ENCODE results near the gene BLNK.

Gene BLNK

GRCh38 chr10:96259150-96259549 lies 12.2 kb downstream of the BLNK start:
- no peaks in the 10 kb centered on the region for H3K27me3 ChIP-seq (ENCODE audit: insufficient read depth, low read length, poor library complexity)
- no peak overlapping the region for H3K4me3 ChIP-seq (ENCODE audit: low read depth in 1 of 2, low read length in 2 of 2)
- H3K9me3 ChIP-seq (ENCODE audit: insufficient read depth, low read length, severe bottlenecking): no peaks in the 10 kb centered on the region
- no peak overlapping the region for H3K4me2 ChIP-seq (ENCODE audit: insufficient read depth, low read length)
- ATAC-seq (ENCODE audit: insufficient read depth, low read depth): no peak
- no peaks in the 10 kb centered on the region for H3K79me2 ChIP-seq (ENCODE audit: insufficient read depth, low read length)
- H3K4me1 ChIP-seq (ENCODE audit: insufficient read depth, low read length): no peaks in the 10 kb centered on the region
- no peak overlapping the region for H3K9ac ChIP-seq (ENCODE audit: low read depth, low read length)
- H2AFZ ChIP-seq (ENCODE audit: low read depth, low read length): no peak overlapping the region
- H3K36me3 ChIP-seq (ENCODE audit: insufficient read depth, low read length): no peaks in the 10 kb centered on the region
- DNase-seq: no peak
- no peak overlapping the region for H3K27ac ChIP-seq (ENCODE audit: low read length)
- TF ChIP-seq EZH2 (IDR thresholded peaks at IDR 0.05; ENCODE audit: borderline replicate concordance, low read depth, low read length, severe bottlenecking) (no peak), CTCF (IDR thresholded peaks at IDR 0.05; ENCODE audit: borderline replicate concordance, extremely low read depth, low read length, poor library complexity, severe bottlenecking) (no peak)
- no peaks in the 10 kb centered on the region for H4K20me1 ChIP-seq (ENCODE audit: insufficient read depth, low read length)

- no peak overlapping the region for H3K4me2 ChIP-seq (ENCODE audit: insufficient read depth, low read length)
- no peak for TF ChIP-seq EZH2 (IDR thresholded peaks at IDR 0.05; ENCODE audit: borderline replicate concordance, low read depth, low read length, severe bottlenecking)
- no peak for TF ChIP-seq CTCF (IDR thresholded peaks at IDR 0.05; ENCODE audit: borderline replicate concordance, extremely low read depth, low read length, poor library complexity, severe bottlenecking)
- H3K9me3 ChIP-seq (ENCODE audit: insufficient read depth, low read length, severe bottlenecking): no peaks in the 10 kb centered on the region
- H3K9ac ChIP-seq (ENCODE audit: low read depth, low read length): no peak overlapping the region
- H3K4me1 ChIP-seq (ENCODE audit: insufficient read depth, low read length): no peaks in the 10 kb centered on the region
- peak overlapping the region; percentile 43; the same call in 1 of the 2 replicates for H2AFZ ChIP-seq (ENCODE audit: low read depth, low read length)
- no peaks in the 10 kb centered on the region for H4K20me1 ChIP-seq (ENCODE audit: insufficient read depth, low read length)
- no peak overlapping the region for H3K4me3 ChIP-seq (ENCODE audit: low read depth in 1 of 2, low read length in 2 of 2)
- H3K36me3 ChIP-seq (ENCODE audit: insufficient read depth, low read length): no peaks in the 10 kb centered on the region
- DNase-seq: no peak
- H3K27ac ChIP-seq (ENCODE audit: low read length): no peak overlapping the region
- H3K79me2 ChIP-seq (ENCODE audit: insufficient read depth, low read length): no peaks in the 10 kb centered on the region
- no peaks in the 10 kb centered on the region for H3K27me3 ChIP-seq (ENCODE audit: insufficient read depth, low read length, poor library complexity)
- no peak for ATAC-seq (ENCODE audit: insufficient read depth, low read depth)
These were observed 13.4 kb downstream of the BLNK start for GRCh38 chr10:96257944-96258343.

GRCh38 chr10:96255549-96256333 lies 15.6 kb downstream of the BLNK start:
- Histone ChIP-seq H3K4me2 (ENCODE audit: insufficient read depth, low read length) (no peak overlapping the region), H3K9me3 (ENCODE audit: insufficient read depth, low read length, severe bottlenecking) (no peaks in the 10 kb centered on the region), H4K20me1 (ENCODE audit: insufficient read depth, low read length) (no peaks in the 10 kb centered on the region), H3K4me3 (ENCODE audit: low read depth in 1 of 2, low read length in 2 of 2) (no peak overlapping the region), H3K79me2 (ENCODE audit: insufficient read depth, low read length) (no peaks in the 10 kb centered on the region), H3K4me1 (ENCODE audit: insufficient read depth, low read length) (no peaks in the 10 kb centered on the region), H2AFZ (ENCODE audit: low read depth, low read length) (no peak overlapping the region), H3K27me3 (ENCODE audit: insufficient read depth, low read length, poor library complexity) (no peaks in the 10 kb centered on the region), H3K36me3 (ENCODE audit: insufficient read depth, low read length) (no peaks in the 10 kb centered on the region), H3K9ac (ENCODE audit: low read depth, low read length) (no peak overlapping the region), H3K27ac (ENCODE audit: low read length) (no peak overlapping the region)
- no peak for DNase-seq
- ATAC-seq (ENCODE audit: insufficient read depth, low read depth): no peak
- TF ChIP-seq CTCF (IDR thresholded peaks at IDR 0.05; ENCODE audit: borderline replicate concordance, extremely low read depth, low read length, poor library complexity, severe bottlenecking) (no peak), EZH2 (IDR thresholded peaks at IDR 0.05; ENCODE audit: borderline replicate concordance, low read depth, low read length, severe bottlenecking) (no peak)

Data from DND-41 (cell line).